SU-DHL-6 (cell line): Measurements from ENCODE around the gene COL1A2.

ENCODE experiments used
- H2AFZ ChIP-seq: fragments of 200-600 bp; sonication (generic); 2 replicates; pipeline ENCODE4 v1.6.1; 2014; ENCODE audit warnings: low read depth, mild to moderate bottlenecking, moderate library complexity, mixed read lengths, antibody characterized with exemption, low read length; ENCODE audit not compliant: severe bottlenecking
- H3F3A ChIP-seq: fragments of 200-600 bp; shearing (Covaris generic); 2 replicates; pipeline ENCODE4 v1.6.0; 2016; ENCODE audit warnings: antibody characterized with exemption, mild to moderate bottlenecking; ENCODE audit not compliant: insufficient read depth
- H3K27ac ChIP-seq: fragments of 200-600 bp; sonication (generic); 2 replicates; pipeline ENCODE4 v1.5.1; 2016; ENCODE audit warnings: low read depth, mild to moderate bottlenecking, low read length, moderate library complexity, mixed read lengths
- H3K27me3 ChIP-seq: fragments of 200-600 bp; sonication (generic), shearing (Covaris generic); 2 replicates; pipeline ENCODE4 v1.6.0; 2014; ENCODE audit warnings: mild to moderate bottlenecking, low read length
- H3K36me3 ChIP-seq: fragments of 200-600 bp; sonication (generic); 2 replicates; pipeline ENCODE4 v1.6.1; 2014; ENCODE audit warnings: mild to moderate bottlenecking, low read length, mixed read lengths
- H3K4me2 ChIP-seq: fragments of 300-600, 200-600 bp; shearing (Covaris generic), sonication (generic); 2 replicates; pipeline ENCODE4 v1.6.0; 2014; ENCODE audit warnings: low read length, low read depth, mild to moderate bottlenecking; ENCODE audit not compliant: poor library complexity, severe bottlenecking
- H3K4me3 ChIP-seq: fragments of 200-600 bp; sonication (generic); 2 replicates; pipeline ENCODE4 v1.5.1; 2014; ENCODE audit warnings: antibody characterized with exemption, low read length, mild to moderate bottlenecking, mixed read lengths; ENCODE audit not compliant: insufficient read depth, poor library complexity, severe bottlenecking
- H3K79me2 ChIP-seq: fragments of 200-600 bp; sonication (generic); 2 replicates; pipeline ENCODE4 v1.6.1; 2014; ENCODE audit warnings: mild to moderate bottlenecking, low read length, moderate library complexity; ENCODE audit not compliant: insufficient read depth
- H3K9ac ChIP-seq: fragments of 200-600 bp; sonication (generic); 2 replicates; pipeline ENCODE4 v1.7.0; 2014; ENCODE audit warnings: mild to moderate bottlenecking, low read length
- H3K9me2 ChIP-seq: fragments of 200-600 bp; sonication (generic); replicated peaks from 2 replicates; pipeline ENCODE4 v1.6.1; 2014; ENCODE audit warnings: low read length; ENCODE audit not compliant: insufficient read depth
- H3K9me3 ChIP-seq: fragments of 200-600 bp; sonication (generic); 2 replicates; pipeline ENCODE4 v1.6.1; 2014; ENCODE audit warnings: low read length, mixed read lengths; ENCODE audit not compliant: insufficient read depth
- H4K20me1 ChIP-seq: fragments of 200-600 bp; sonication (generic); 2 replicates; pipeline ENCODE4 v1.6.1; 2014; ENCODE audit warnings: low read depth, mild to moderate bottlenecking, antibody characterized with exemption, low read length, moderate library complexity, mixed read lengths
- CTCF ChIP-seq: fragments of 200-600 bp; sonication (generic); IDR thresholded peaks from one replicate; pipeline ENCODE4 v1.5.1; 2017; ENCODE audit warnings: antibody characterized with exemption, mild to moderate bottlenecking, low read length, moderate library complexity; ENCODE audit not compliant: insufficient read depth, poor library complexity, severe bottlenecking
- EZH2phosphoT487 ChIP-seq: fragments of 200-600 bp; sonication (generic), shearing (Covaris generic); conservative IDR thresholded peaks from 2 replicates; pipeline ENCODE4 v1.6.1; 2018; ENCODE audit warnings: mild to moderate bottlenecking, antibody characterized with exemption, low read length, moderate library complexity, mixed read lengths

The COL1A2 gene

GRCh38 chr7:94432817-94433216, 38.1 kb downstream of the COL1A2 start:
- no peaks in the 10 kb centered on the region for H3K9me3 ChIP-seq
- H3K79me2 ChIP-seq, result no peaks in the 10 kb centered on the region
- H3F3A ChIP-seq, result no peaks in the 10 kb centered on the region
- no peaks in the 10 kb centered on the region for H3K36me3 ChIP-seq
- no peak overlapping the region for H3K9ac ChIP-seq
- TF ChIP-seq EZH2phosphoT487 (no peak), CTCF (no peak)
- H2AFZ ChIP-seq, result no peak overlapping the region
- H4K20me1 ChIP-seq, result no peaks in the 10 kb centered on the region
- H3K27me3 ChIP-seq, result no peaks in the 10 kb centered on the region
- no peak overlapping the region for H3K4me2 ChIP-seq
- no peak overlapping the region for H3K4me3 ChIP-seq
- H3K9me2 ChIP-seq, result no peaks in the 10 kb centered on the region
- H3K27ac ChIP-seq, result no peak overlapping the region

DNA sequence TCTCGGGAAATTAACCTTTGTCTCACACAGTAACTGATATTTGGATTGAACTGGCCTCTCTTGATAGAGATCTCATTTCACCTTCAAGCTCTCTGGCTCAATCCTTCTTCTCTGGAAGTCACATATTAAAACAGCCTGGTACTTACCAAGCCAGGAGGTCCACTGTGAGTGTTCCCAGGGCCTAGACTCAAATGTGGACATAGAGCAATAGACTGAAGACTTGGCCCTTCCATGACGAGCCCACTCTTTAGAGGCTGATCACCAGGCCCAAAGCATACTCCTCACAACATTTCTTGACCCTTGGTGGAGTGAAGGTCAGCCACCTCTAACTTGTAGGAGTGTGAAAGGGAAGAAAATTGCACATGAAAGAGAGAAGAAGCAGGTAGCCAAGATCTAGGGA, 38.5 kb downstream of the COL1A2 start:
- no peak for TF ChIP-seq CTCF
- no peak for TF ChIP-seq EZH2phosphoT487
- Histone ChIP-seq H3F3A (no peaks in the 10 kb centered on the region), H3K4me2 (no peak overlapping the region), H3K36me3 (no peaks in the 10 kb centered on the region), H3K27me3 (no peaks in the 10 kb centered on the region), H4K20me1 (no peaks in the 10 kb centered on the region), H3K9ac (no peak overlapping the region), H2AFZ (no peak overlapping the region), H3K27ac (no peak overlapping the region), H3K9me2 (no peaks in the 10 kb centered on the region), H3K79me2 (no peaks in the 10 kb centered on the region), H3K9me3 (no peaks in the 10 kb centered on the region), H3K4me3 (no peak overlapping the region)

DNA sequence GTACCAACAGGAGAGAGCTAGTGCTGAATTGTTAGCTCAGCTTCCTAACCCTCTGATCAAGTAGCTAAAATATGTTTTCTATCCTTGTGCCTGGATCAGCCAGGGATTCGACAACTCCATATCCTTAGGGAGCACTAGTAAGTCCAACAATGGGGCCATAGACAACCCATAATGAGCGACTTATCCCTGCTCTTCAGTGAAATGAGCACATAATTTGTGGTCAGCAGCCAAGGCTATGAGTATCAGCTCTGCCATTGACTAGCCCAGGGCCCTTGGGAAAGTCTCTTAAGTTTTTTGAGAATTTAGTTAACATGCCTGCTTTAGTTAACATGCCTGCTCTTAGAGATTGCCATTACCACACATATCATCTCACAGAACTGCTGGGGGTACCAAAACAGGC, 39.3 kb downstream of the COL1A2 start:
- Histone ChIP-seq H3K79me2 (no peaks in the 10 kb centered on the region), H2AFZ (no peak overlapping the region), H3K4me2 (no peak overlapping the region), H4K20me1 (no peaks in the 10 kb centered on the region), H3F3A (no peaks in the 10 kb centered on the region), H3K4me3 (no peak overlapping the region), H3K9ac (no peak overlapping the region), H3K9me3 (no peaks in the 10 kb centered on the region), H3K9me2 (no peaks in the 10 kb centered on the region), H3K36me3 (no peaks in the 10 kb centered on the region), H3K27me3 (no peaks in the 10 kb centered on the region), H3K27ac (no peak overlapping the region)
- TF ChIP-seq EZH2phosphoT487 (no peak), CTCF (no peak)
